HG02852 (cell line): ENCODE results near the gene BANP.
"Not testable (repeated sequence)": the region's sequence is repeated elsewhere in the genome, so short reads cannot be mapped to it uniquely, and the experiment has no call there.

ENCODE experiments used
- ATAC-seq: cut with Tn5 transposase; IDR thresholded peaks from one replicate; pipeline ENCODE4 v1.9.1; 2021; ENCODE audit warnings: mild to moderate bottlenecking, moderate library complexity; ENCODE audit not compliant: unreplicated experiment

Gene BANP

GRCh38 chr16:87950765-87951551 is at the start of gene BANP:
Gene BANP, plus strand, starts transcription at chr16:87951434. Its CDS starts 23,682 bp downstream, at chr16:87975116.
- peak; percentile 84 for ATAC-seq

- ATAC-seq, result not testable (repeated sequence)
These were observed 46.3 kb upstream of the BANP start for GRCh38 chr16:87904963-87905362.

- not testable (repeated sequence) for ATAC-seq
These were observed 45.7 kb upstream of the BANP start for GRCh38 chr16:87905521-87905920.

DNA sequence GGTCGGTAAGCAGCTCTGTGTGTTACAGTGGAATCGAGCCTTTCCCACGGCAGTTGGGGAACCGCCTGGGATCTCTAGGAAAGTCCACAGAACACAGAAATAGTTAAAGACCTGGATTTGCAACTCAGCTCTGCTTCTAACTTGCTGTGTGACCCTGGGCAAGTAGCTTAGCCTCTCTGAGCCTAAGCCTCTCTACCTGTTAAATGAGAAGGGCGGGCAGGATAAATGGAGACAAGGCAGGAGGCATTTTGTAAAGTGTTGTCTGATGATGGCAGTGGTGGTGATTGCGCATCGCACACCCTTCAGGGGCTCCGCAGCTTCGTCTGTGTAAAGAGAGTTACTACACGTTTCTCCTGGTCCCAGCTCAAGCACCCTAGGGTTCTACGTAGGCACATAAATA is 43.1 kb upstream of the BANP start:
- ATAC-seq, result not testable (repeated sequence)

GRCh38 chr16:87909203-87909935 is 41.9 kb upstream of the BANP start:
- ATAC-seq, result peak; percentile 90

DNA sequence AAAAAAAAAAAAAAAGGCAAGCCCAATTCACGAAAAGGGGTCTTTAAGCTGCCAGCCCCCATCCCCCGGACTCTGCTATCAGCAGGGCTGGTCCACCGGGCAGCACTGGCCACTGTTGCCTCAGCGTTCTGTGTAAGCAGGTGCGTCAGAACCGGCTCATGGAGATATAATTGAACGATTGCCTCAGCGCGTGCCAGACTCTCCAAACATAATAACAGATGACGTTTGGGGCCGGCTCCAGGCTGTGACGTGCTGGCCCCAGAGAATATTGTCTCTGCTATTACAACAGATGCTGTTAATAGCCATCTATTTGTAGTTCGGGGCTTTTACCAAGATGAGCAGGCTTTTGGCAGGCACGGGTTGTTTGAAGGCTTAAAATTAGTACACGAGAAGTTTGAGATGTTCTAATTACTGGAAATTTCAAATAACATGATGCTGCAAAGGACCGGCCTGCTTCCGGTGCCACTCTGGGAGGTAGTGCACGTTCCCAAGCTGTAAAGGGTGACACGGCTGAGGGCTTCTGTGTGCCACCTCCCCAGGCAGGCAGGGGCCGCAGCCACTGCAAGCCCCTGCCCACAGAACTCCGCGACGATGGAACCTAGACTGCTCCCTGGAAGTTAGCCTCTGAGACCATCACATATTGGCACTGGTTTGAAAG is 40.0 kb upstream of the BANP start:
- ATAC-seq, result not testable (repeated sequence)

GRCh38 chr16:87912691-87913090 is 38.5 kb upstream of the BANP start:
- ATAC-seq, result not testable (repeated sequence)

DNA sequence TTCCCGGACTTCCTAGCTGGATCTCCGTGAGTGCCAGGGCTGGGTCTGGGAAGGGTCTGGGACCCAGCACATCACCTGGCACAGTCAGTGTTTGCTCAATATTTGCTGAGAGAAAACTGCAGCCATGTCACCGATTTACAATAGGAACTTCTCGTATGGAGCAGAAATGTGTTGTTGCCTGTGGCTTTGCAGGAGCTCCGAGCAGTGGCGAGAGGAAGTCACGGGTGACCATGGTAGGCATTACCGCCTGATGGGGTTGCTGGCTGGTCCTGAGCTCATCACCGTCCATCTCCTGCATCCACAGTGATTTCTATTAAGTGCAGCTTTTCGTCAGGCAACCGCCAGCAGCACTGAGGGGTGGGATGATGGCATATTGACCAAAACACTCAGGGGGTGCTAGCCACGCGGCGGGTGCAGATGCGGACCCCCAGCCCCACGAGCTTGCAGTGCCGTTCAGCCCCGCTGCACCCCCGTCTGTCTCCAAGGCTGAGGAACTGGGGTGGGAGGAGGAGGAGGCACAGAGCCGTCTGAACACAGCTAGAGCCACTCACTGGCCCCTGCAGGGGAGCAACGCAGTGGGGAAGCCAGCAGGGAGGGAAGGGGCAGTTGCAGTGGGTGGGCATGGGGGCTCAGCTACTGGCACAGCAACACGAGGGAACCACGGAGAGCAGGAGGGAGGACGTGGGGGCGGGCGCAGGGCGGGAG is 37.1 kb upstream of the BANP start:
- ATAC-seq, result not testable (repeated sequence)

DNA sequence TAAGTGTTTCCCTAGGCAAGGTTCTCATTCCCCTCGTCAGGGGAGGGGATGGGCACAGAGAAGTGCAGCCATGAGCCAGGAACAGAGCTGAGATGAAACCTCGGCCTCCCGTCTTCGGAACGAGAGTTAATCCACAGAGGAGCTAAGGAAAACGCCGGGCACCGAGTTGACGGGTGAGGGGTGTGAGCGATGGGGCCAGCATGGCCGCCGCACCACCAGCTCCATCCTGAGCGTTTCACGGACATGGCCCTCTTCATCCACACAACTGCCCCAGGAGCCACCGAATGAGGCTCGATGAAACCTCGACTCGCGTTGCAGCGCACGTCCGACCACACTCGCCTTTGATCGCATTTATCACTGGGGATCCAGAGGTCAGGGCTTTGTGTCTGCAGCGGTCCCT is 36.4 kb upstream of the BANP start:
- ATAC-seq, result no peak

- ATAC-seq, result no peak
These were observed 33.7 kb upstream of the BANP start for GRCh38 chr16:87917503-87917902.

GRCh38 chr16:87918338-87918737 is 32.9 kb upstream of the BANP start:
- ATAC-seq, result no peak

DNA sequence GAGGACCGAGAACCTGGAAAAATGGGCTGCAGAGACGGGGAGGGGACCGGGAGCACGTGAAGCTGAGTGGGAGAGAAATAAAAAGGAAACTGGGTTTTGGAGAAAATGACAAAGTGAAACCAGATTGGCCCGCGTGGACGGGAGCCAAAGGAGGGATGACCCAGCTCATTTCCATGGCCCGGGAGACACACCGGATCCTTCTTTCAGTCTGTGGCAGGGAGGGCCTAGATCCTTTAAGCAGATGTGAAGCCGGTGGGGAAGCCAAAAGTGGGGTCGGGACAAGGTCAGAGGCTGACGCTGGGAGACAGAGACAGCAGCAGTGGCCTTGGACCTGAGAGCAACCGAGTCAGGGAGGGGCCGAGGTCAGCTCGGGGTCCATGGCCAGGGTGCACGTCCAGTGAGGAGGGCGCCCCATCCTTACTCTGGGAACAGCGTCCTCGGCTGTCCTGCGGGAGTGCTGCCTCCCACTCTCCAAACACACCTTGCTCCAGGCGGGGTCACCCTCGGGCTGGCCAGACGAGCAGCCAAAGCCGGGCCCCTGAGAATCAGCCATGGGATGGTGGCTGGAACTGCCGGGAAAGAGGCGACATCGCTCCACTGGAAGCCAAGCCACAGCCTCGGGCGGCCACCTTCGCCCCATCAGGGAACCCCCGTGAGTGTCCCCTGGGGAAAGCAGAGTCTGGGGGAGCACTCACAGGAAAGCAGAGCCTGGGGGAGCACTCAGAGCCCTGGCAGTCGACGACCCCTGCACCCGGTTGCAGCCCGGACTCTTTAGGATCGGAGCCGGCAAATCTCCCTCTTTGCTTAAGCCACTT is 32.2 kb upstream of the BANP start:
- no peak for ATAC-seq

- ATAC-seq, result no peak
These were observed 31.6 kb upstream of the BANP start for GRCh38 chr16:87919681-87919994.

DNA sequence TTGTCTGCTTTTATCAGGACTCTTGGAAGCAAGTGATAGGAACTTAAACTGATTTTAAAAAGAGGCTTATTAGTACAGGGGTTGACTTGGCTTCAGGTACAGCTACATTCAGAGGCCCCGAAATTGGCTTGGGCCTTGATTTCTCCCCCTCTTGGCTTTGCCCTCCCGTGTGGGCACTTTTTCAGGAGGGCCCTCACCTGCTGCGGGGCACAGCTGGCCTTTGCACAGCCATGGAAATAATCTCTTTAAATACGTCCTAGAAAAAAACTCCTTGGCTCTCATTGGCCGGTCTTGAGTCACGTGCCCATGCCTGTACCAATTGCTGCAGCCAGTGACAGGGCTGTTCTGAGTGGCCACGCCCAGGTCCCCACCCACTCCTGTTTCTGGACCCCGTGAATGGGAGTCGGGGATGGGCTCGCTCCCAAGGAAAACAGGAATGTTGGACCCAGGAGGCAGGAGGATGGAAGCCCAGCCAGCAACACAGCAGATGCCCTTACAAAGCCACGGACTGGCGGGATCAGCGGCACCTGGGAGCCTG is 29.9 kb upstream of the BANP start:
- ATAC-seq, result no peak

DNA sequence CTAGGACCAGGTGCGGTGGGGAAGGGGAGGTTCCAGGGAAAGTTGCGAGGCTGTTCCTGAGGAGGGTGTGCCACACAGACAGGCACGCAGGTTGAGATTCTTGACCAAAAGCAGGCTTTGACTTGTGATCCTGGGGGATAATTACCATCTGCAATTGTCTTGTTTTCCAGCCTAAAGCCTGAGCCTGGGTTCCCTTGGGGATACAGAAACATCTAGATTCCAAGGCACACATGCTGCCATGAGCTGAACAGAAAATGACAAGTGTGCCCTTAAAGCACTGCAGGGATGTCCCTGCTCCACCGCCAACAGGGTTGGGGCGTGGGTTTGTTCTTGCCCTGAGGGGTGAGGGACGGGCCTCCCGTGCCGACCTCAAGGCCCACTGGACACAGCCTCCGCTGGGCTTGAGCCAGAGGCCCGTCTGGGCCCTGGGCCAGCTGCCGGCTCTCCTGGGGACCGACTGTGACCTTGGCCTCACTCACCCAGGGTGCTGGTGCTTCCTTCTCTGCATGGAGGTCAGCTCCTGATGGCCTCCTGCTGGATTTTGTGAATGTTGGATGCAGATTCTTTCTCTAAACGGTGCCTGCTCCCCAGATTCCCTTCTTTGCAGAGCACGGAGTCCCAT is 28.9 kb upstream of the BANP start:
- ATAC-seq, result no peak

DNA sequence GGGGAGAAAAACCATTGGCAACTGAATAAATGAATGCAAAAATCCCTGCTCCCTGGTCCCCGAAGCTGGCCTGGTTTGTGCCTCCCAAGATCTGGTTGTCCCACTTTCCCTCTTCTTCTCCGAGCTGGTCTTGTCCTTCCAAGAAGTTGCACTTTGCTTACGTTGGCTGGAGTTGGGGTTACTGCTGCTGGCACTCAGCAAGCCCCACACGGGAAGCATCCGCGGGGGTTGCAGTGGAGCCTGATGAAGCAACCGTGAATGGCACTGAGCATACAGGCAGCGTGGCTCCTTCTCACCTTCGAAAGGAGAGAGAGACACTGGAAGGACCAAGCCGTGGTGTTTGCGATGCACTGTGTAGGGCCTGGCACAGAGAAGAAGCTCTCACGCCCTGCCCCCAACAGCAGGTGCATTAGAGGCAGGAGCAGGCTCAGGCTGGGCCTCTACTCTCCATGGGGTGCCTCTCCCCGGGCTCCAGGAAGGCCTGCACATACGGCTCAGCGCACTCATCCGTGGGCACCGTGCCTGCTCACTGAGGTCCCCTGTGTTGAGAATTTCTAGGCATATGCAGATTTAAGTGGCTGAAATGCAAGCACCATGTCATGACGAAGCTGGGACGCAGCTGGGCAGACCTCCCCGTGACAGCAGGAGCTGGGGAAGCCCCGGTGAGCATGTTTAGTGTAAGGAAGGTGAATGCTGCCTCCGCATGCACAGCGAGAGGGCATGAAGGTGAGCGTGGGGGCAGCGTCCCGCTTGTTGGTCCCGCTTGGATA is 27.0 kb upstream of the BANP start:
- peak; percentile 65 for ATAC-seq

DNA sequence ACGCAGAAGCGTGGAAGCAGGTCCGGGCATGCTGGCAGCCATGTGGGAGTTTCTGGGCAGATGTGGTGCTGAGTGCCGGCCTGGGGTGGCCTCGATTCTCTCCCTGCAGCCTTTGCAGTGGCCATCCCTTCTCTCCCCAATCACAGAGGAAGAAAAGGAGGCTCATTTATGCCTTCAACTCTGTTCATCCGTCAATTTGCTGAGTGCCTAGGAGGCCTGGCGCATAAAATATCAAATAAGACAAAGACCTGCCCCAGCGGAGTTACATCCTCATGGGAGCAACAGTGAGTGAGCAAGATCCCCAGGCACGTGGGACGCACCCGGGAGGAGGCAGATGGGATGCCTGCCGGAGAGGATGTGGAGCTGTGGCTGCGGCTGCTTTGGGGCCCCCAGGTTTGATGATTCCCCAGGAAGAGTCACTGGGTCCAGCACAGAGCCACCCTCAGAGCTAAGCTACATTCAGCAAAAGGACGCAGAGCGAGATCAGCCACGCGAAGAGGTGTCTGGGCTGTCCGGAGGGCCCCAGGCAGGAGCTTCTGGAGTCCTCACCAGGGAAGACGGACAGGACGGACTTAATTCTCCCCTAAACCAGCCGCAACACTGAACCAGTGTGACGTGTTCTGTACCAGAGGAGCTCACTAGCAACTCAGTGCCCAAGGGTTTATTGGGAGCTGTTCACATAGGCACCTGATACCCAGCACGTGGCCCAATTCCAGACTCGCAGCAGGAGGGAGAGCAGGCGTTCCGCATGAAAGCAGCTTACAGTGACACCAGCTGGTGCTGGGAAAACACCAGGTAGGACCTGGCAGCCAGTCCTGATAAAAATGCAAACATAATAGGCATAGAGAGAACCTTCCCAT is 26.2 kb upstream of the BANP start:
- ATAC-seq, result peak; percentile 11
